Measurements from ENCODE around the gene ARL14EPL. TPM values are rescaled to one million over a fixed set of nuclear protein-coding genes. Genes with fewer than 3 reads are reported as not detected.

The ARL14EPL gene
- total RNA-seq, 1 experiment from 2014 or later = not detected

DNA sequence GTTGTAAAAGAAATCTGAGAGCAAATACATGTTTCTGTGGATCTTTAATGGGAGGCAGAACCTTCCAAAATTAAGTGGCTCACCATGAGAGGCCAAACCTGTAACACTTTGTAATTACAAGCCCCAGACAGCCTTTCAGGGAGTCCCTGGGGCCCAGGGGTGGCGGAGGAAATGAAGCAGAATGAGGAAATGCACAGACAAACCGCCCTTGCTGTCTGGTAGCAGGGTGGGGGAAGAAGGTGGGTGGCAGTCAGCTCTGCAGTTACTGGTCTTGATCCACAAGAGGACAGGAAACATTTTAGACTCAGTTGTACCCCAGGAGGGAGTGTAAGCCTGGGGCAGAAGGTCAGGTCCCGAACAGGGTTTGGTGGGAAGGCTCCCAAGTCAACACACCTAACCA, 6.5 kb downstream of the ARL14EPL start (continued):
- no peak for TF ChIP-seq ESRRA (CRISPR knock-in tag; IDR thresholded peaks at IDR 0.05; ENCODE audit: borderline replicate concordance)
- TF ChIP-seq FOXJ3 (CRISPR knock-in tag; IDR thresholded peaks at IDR 0.05; ENCODE audit: borderline replicate concordance) = no peak
- TF ChIP-seq PRRX2 (CRISPR knock-in tag; IDR thresholded peaks at IDR 0.05) = no peak
- TF ChIP-seq, protein P1, sequence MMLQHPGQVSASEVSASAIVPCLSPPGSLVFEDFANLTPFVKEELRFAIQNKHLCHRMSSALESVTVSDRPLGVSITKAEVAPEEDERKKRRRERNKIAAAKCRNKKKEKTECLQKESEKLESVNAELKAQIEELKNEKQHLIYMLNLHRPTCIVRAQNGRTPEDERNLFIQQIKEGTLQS (CRISPR knock-in tag; conservative IDR thresholded peaks at IDR 0.05) = no peak
- TF ChIP-seq RORB (CRISPR knock-in tag; IDR thresholded peaks at IDR 0.05) = no peak
- TF ChIP-seq TP53 (CRISPR knock-in tag; IDR thresholded peaks at IDR 0.05) = no peak
- TF ChIP-seq ZBTB21 (CRISPR knock-in tag; IDR thresholded peaks at IDR 0.05; ENCODE audit: borderline replicate concordance) = no peak

- no peak overlapping the region for H3K4me3 Mint-ChIP-seq
- POLR2A ChIA-PET = no interaction called here
- ATAC-seq (no peak), DNase-seq (ENCODE audit: low spot score) (no peak)
- H3K4me1 Mint-ChIP-seq = peaks cover 24% of the 10 kb centered on the region
- CTCF ChIA-PET = no interaction called here
- H3K36me3 Mint-ChIP-seq = no peaks in the 10 kb centered on the region
- H3K9me3 Mint-ChIP-seq = no peaks in the 10 kb centered on the region
- H3K27me3 Mint-ChIP-seq (ENCODE audit: low read depth) = no peaks in the 10 kb centered on the region
- H3K27ac Mint-ChIP-seq = no peak overlapping the region
- TF ChIP-seq ZNF396 (CRISPR knock-in tag; IDR thresholded peaks at IDR 0.05; ENCODE audit: borderline replicate concordance) (no peak), CDX4 (CRISPR knock-in tag; IDR thresholded peaks at IDR 0.05; ENCODE audit: borderline replicate concordance) (no peak), ZMAT4 (CRISPR knock-in tag; IDR thresholded peaks at IDR 0.05) (no peak), GTF2I (CRISPR knock-in tag; conservative IDR thresholded peaks at IDR 0.05) (no peak)
- TF ChIP-seq, protein P2, sequence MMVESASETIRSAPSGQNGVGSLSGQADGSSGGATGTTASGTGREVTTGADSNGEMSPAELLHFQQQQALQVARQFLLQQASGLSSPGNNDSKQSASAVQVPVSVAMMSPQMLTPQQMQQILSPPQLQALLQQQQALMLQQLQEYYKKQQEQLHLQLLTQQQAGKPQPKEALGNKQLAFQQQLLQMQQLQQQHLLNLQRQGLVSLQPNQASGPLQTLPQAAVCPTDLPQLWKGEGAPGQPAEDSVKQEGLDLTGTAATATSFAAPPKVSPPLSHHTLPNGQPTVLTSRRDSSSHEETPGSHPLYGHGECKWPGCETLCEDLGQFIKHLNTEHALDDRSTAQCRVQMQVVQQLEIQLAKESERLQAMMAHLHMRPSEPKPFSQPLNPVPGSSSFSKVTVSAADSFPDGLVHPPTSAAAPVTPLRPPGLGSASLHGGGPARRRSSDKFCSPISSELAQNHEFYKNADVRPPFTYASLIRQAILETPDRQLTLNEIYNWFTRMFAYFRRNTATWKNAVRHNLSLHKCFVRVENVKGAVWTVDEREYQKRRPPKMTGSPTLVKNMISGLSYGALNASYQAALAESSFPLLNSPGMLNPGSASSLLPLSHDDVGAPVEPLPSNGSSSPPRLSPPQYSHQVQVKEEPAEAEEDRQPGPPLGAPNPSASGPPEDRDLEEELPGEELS (CRISPR knock-in tag; IDR thresholded peaks at IDR 0.05) = no peak
Measured at GRCh38 chr5:116042375-116042774, 10.1 kb downstream of the ARL14EPL start.

DNA sequence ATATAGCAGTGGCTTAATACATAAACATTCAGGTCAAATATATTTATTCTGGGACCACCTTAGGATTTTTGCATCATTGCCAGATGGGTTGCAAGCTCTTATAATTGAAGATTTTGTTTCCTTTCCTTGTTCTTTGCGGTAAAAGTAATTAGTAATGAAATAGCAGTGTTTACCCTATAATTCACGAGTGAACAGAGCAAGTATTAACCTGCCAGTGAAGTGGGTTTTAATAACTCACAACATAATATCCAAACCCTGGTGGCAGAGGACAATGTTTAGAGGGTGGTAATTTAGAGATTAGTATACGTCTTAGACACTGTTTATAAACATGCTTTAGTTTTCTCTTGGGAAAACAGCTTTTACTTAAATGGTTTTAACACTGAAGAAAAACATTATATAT, 11.8 kb downstream of the ARL14EPL start:
- Mint-ChIP-seq H3K4me1 (peaks cover 9% of the 10 kb centered on the region), H3K27ac (no peak overlapping the region), H3K9me3 (no peaks in the 10 kb centered on the region), H3K4me3 (no peak overlapping the region), H3K27me3 (ENCODE audit: low read depth) (no peaks in the 10 kb centered on the region), H3K36me3 (no peaks in the 10 kb centered on the region)
- ChIA-PET CTCF (no interaction called here), POLR2A (no interaction called here)
- DNase-seq (ENCODE audit: low spot score) (no peak), ATAC-seq (no peak)
- TF ChIP-seq CDX4 (CRISPR knock-in tag; IDR thresholded peaks at IDR 0.05; ENCODE audit: borderline replicate concordance) (no peak), CREB1 (CRISPR knock-in tag; IDR thresholded peaks at IDR 0.05) (no peak), GABPB1 (CRISPR knock-in tag; IDR thresholded peaks at IDR 0.05) (no peak), ZNF416 (CRISPR knock-in tag; IDR thresholded peaks at IDR 0.05) (no peak), IRF2 (CRISPR knock-in tag; IDR thresholded peaks at IDR 0.05; ENCODE audit: borderline replicate concordance, low read depth) (no peak), SMAD4 (CRISPR knock-in tag; IDR thresholded peaks at IDR 0.05) (no peak)
- TF ChIP-seq, protein P3, sequence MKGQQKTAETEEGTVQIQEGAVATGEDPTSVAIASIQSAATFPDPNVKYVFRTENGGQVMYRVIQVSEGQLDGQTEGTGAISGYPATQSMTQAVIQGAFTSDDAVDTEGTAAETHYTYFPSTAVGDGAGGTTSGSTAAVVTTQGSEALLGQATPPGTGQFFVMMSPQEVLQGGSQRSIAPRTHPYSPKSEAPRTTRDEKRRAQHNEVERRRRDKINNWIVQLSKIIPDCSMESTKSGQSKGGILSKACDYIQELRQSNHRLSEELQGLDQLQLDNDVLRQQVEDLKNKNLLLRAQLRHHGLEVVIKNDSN (CRISPR knock-in tag; IDR thresholded peaks at IDR 0.05) = no peak

- no peaks in the 10 kb centered on the region for H3K36me3 Mint-ChIP-seq
- no peaks in the 10 kb centered on the region for H3K9me3 Mint-ChIP-seq
- H3K27ac Mint-ChIP-seq = no peak overlapping the region
- CTCF ChIA-PET = no interaction called here
- no peaks in the 10 kb centered on the region for H3K27me3 Mint-ChIP-seq (ENCODE audit: low read depth)
- POLR2A ChIA-PET = no interaction called here
- ATAC-seq (no peak), DNase-seq (ENCODE audit: low spot score) (no peak)
- H3K4me1 Mint-ChIP-seq = peaks cover 5% of the 10 kb centered on the region
- no peak overlapping the region for H3K4me3 Mint-ChIP-seq
- TF ChIP-seq GTF2I (CRISPR knock-in tag; conservative IDR thresholded peaks at IDR 0.05) (no peak), SOX15 (CRISPR knock-in tag; IDR thresholded peaks at IDR 0.05) (no peak), TP53 (CRISPR knock-in tag; IDR thresholded peaks at IDR 0.05) (no peak), ZNF138 (CRISPR knock-in tag; conservative IDR thresholded peaks at IDR 0.05) (no peak), ZNF317 (CRISPR knock-in tag; IDR thresholded peaks at IDR 0.05; ENCODE audit: borderline replicate concordance, low read depth) (no peak), PRRX2 (CRISPR knock-in tag; IDR thresholded peaks at IDR 0.05) (no peak), FOXP1 (CRISPR knock-in tag; IDR thresholded peaks at IDR 0.05; ENCODE audit: borderline replicate concordance) (no peak), ATF1 (CRISPR knock-in tag; IDR thresholded peaks at IDR 0.05) (no peak), SMAD3 (CRISPR knock-in tag; IDR thresholded peaks at IDR 0.05; ENCODE audit: borderline replicate concordance) (no peak), ZMAT4 (CRISPR knock-in tag; IDR thresholded peaks at IDR 0.05) (no peak), GRHL2 (CRISPR knock-in tag; IDR thresholded peaks at IDR 0.05; ENCODE audit: insufficient replicate concordance, severe bottlenecking) (no peak), ZNF121 (CRISPR knock-in tag; IDR thresholded peaks at IDR 0.05) (no peak)
- TF ChIP-seq, protein P1 (CRISPR knock-in tag; conservative IDR thresholded peaks at IDR 0.05) = no peak
Measured at GRCh38 chr5:116045821-116046220, 13.5 kb downstream of the ARL14EPL start.
